RWPE2 (cell line): ENCODE results near the gene GFRA3.

ENCODE experiments used
- ATAC-seq: fragments of 200-7000 bp; cut with Tn5 transposase; 3 replicates; pipeline ENCODE4 v1.9.1; 2021; ENCODE audit warnings: low read depth
- DNase-seq: peaks from one replicate; pipeline ENCODE4 v3.0.0-alpha.2; 2020; ENCODE audit warnings: low spot score
- H3K27ac ChIP-seq: fragments of 450-650 bp; 2 replicates; pipeline ENCODE4 v1.5.1; 2017; ENCODE audit warnings: mild to moderate bottlenecking; ENCODE audit not compliant: poor library complexity, severe bottlenecking
- H3K27me3 ChIP-seq: fragments of 250-450 bp; sonication (Bioruptor Pico); 2 replicates; pipeline ENCODE4 v1.5.1; 2021; ENCODE audit warnings: mild to moderate bottlenecking, moderate library complexity; ENCODE audit not compliant: insufficient read depth, poor library complexity, severe bottlenecking
- H3K36me3 ChIP-seq: fragments of 250-450 bp; sonication (Bioruptor Pico); 2 replicates; pipeline ENCODE4 v1.5.1; 2020; ENCODE audit warnings: low read depth, mild to moderate bottlenecking, moderate library complexity
- H3K4me1 ChIP-seq: fragments of 250-450 bp; sonication (Bioruptor Pico); 2 replicates; pipeline ENCODE4 v1.5.1; 2021; ENCODE audit warnings: mild to moderate bottlenecking, moderate library complexity; ENCODE audit not compliant: insufficient read depth, poor library complexity, severe bottlenecking
- H3K4me3 ChIP-seq: fragments of 250-450 bp; sonication (Bioruptor Pico); 2 replicates; pipeline ENCODE4 v1.5.1; 2021; ENCODE audit warnings: mild to moderate bottlenecking, moderate library complexity; ENCODE audit not compliant: severe bottlenecking
- H3K9me3 ChIP-seq: fragments of 250-450 bp; sonication (Bioruptor Pico); 2 replicates; pipeline ENCODE4 v1.5.1; 2021; ENCODE audit warnings: mild to moderate bottlenecking, moderate library complexity; ENCODE audit not compliant: severe bottlenecking
- CTCF ChIP-seq: fragments of 450-650 bp; IDR thresholded peaks from one replicate; pipeline ENCODE4 v1.5.1; 2017; ENCODE audit warnings: mild to moderate bottlenecking, moderate library complexity; ENCODE audit not compliant: poor library complexity, severe bottlenecking

Gene GFRA3

GRCh38 chr5:138271281-138271680, 3.1 kb downstream of the GFRA3 start:
- Histone ChIP-seq H3K27me3 (peaks cover 13% of the 10 kb centered on the region), H3K27ac (no peak overlapping the region), H3K4me1 (no peaks in the 10 kb centered on the region), H3K4me3 (no peak overlapping the region), H3K9me3 (no peaks in the 10 kb centered on the region), H3K36me3 (no peaks in the 10 kb centered on the region)
- DNase-seq (no peak), ATAC-seq (no peak)
- no peak for TF ChIP-seq CTCF

- TF ChIP-seq CTCF = no peak
- H3K36me3 ChIP-seq = no peaks in the 10 kb centered on the region
- no peak for DNase-seq
These were observed 10.2 kb downstream of the GFRA3 start for GRCh38 chr5:138264183-138264582.

GRCh38 chr5:138263581-138263980, 10.8 kb downstream of the GFRA3 start:
- H3K27ac ChIP-seq = no peak overlapping the region
- no peak overlapping the region for H3K4me3 ChIP-seq
- no peaks in the 10 kb centered on the region for H3K4me1 ChIP-seq
- ATAC-seq (no peak), DNase-seq (no peak)
- H3K9me3 ChIP-seq = no peaks in the 10 kb centered on the region
- H3K27me3 ChIP-seq = no peaks in the 10 kb centered on the region
- no peak for TF ChIP-seq CTCF
- H3K36me3 ChIP-seq = no peaks in the 10 kb centered on the region

More at GRCh38 chr5:138264183-138264582, 10.2 kb downstream of the GFRA3 start:
- no peaks in the 10 kb centered on the region for H3K9me3 ChIP-seq
- no peak overlapping the region for H3K27ac ChIP-seq
- H3K4me1 ChIP-seq = no peaks in the 10 kb centered on the region
- H3K27me3 ChIP-seq = no peaks in the 10 kb centered on the region
- no peak overlapping the region for H3K4me3 ChIP-seq
- no peak for ATAC-seq

- no peaks in the 10 kb centered on the region for H3K4me1 ChIP-seq
- DNase-seq = no peak
- no peaks in the 10 kb centered on the region for H3K9me3 ChIP-seq
- no peaks in the 10 kb centered on the region for H3K36me3 ChIP-seq
- H3K27ac ChIP-seq = no peak overlapping the region
- ATAC-seq = peak; percentile 58; the same call in 1 of the 3 replicates
- H3K4me3 ChIP-seq = no peak overlapping the region
- TF ChIP-seq CTCF = no peak
- H3K27me3 ChIP-seq = no peaks in the 10 kb centered on the region
These were observed 15.6 kb downstream of the GFRA3 start for GRCh38 chr5:138258704-138259292.

- DNase-seq (no peak), ATAC-seq (no peak)
- H3K9me3 ChIP-seq = no peaks in the 10 kb centered on the region
- H3K27ac ChIP-seq = no peak overlapping the region
- no peak overlapping the region for H3K4me3 ChIP-seq
- TF ChIP-seq CTCF = no peak
- no peaks in the 10 kb centered on the region for H3K36me3 ChIP-seq
- H3K4me1 ChIP-seq = no peaks in the 10 kb centered on the region
- no peaks in the 10 kb centered on the region for H3K27me3 ChIP-seq
These were observed 16.8 kb downstream of the GFRA3 start for GRCh38 chr5:138257583-138257982.
